Activated CD4-positive, alpha-beta T cell treated with anti-CD3 and anti-CD28 coated beads for 24 hours (primary cell): ENCODE data around the gene POU2AF1.

Experiments
- DNase-seq, 2 donors: peaks; one replicate each; pipeline ENCODE4 v3.0.0-alpha.2; 2020; ENCODE audit warnings: low read depth in 2 of 2

POU2AF1 gene

GRCh38 chr11:111347723-111348115 lies 31.4 kb downstream of the POU2AF1 start:
- no peak for DNase-seq

GRCh38 chr11:111347002-111347722 lies 31.9 kb downstream of the POU2AF1 start:
- DNase-seq = no peak

- DNase-seq = no peak
Observed at GRCh38 chr11:111344032-111344431, 35.0 kb downstream of the POU2AF1 start.

- DNase-seq = no peak
Observed at GRCh38 chr11:111342329-111342728, 36.7 kb downstream of the POU2AF1 start.

GRCh38 chr11:111339758-111340388 lies 39.2 kb downstream of the POU2AF1 start:
- no peak for DNase-seq

GRCh38 chr11:111336582-111337256 lies 42.4 kb downstream of the POU2AF1 start:
- DNase-seq = no peak

GRCh38 chr11:111336062-111336461 lies 43.0 kb downstream of the POU2AF1 start:
- DNase-seq = no peak

- no peak for DNase-seq
Observed at GRCh38 chr11:111335549-111335948, 43.5 kb downstream of the POU2AF1 start.

GRCh38 chr11:111334532-111335502 lies 44.3 kb downstream of the POU2AF1 start:
- DNase-seq = no peak

GRCh38 chr11:111331711-111332479 lies 47.2 kb downstream of the POU2AF1 start:
- no peak for DNase-seq

- no peak for DNase-seq
Observed at GRCh38 chr11:111330234-111330893, 48.7 kb downstream of the POU2AF1 start.

- DNase-seq = no peak
Observed at GRCh38 chr11:111329306-111330204, 49.5 kb downstream of the POU2AF1 start.

- DNase-seq = no peak
Observed at GRCh38 chr11:111327908-111328624, 51.0 kb downstream of the POU2AF1 start.

GRCh38 chr11:111326824-111327223 lies 52.3 kb downstream of the POU2AF1 start:
- no peak for DNase-seq

- DNase-seq = no peak
Observed at GRCh38 chr11:111325259-111325658, 53.8 kb downstream of the POU2AF1 start.

GRCh38 chr11:111324277-111324720 lies 54.8 kb downstream of the POU2AF1 start:
- no peak for DNase-seq

- no peak for DNase-seq
Observed at GRCh38 chr11:111322534-111322933, 56.5 kb downstream of the POU2AF1 start.

- no peak for DNase-seq
Observed at GRCh38 chr11:111320728-111321568, 58.1 kb downstream of the POU2AF1 start.
